ENCODE results near the gene GPR153.

Gene GPR153

GRCh38 chr1:6286266-6286665 is 25.4 kb upstream of the GPR153 start:
- no peak for DNase-seq

- DNase-seq: no peak
Observed at GRCh38 chr1:6285336-6285735, 24.4 kb upstream of the GPR153 start.

GRCh38 chr1:6282577-6283270 is 21.8 kb upstream of the GPR153 start:
- no peak for DNase-seq

- no peak for DNase-seq
Observed at GRCh38 chr1:6281511-6282402, 20.9 kb upstream of the GPR153 start.

GRCh38 chr1:6280761-6281451 is 20.0 kb upstream of the GPR153 start:
- DNase-seq: no peak

DNA sequence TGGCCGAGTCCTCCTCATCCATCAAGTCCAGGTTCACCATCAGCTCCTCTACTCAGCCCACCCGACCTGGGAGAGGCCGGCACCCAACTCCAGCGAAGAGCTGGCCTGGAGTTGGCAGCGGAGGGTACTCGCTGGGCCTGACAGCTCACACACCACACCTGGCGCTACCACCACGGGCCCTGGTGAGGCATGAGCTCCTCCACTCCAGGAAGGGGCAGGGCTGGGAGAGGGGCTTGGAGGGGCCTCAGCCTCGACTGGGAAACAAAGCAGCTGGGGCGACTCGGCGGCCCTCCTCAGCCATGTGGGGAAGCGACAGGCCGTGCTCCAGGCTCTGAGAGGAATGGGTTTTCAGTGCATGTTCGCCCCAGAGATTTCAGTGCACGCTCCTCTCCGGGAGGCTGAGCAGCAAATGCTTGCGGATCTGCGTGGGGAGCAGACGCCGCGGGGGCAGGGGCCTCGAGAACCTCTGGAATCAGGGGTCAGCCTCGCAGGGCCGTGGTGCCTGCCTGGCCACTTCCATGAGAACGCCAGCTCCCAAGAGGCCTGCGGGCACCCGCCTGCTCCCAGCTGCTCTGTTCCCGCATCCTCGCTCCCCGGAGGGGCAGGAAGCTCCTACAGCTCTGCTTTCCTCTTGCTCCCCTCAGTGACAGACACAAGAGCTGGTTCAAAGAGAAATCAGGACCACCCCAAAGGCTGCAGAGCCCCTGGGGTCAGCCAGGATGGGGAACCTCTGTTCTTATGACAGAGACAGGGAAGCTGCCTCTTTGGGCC is 18.9 kb upstream of the GPR153 start:
- no peak for DNase-seq

- DNase-seq: no peak
Observed at GRCh38 chr1:6279066-6279465, 18.2 kb upstream of the GPR153 start.

DNA sequence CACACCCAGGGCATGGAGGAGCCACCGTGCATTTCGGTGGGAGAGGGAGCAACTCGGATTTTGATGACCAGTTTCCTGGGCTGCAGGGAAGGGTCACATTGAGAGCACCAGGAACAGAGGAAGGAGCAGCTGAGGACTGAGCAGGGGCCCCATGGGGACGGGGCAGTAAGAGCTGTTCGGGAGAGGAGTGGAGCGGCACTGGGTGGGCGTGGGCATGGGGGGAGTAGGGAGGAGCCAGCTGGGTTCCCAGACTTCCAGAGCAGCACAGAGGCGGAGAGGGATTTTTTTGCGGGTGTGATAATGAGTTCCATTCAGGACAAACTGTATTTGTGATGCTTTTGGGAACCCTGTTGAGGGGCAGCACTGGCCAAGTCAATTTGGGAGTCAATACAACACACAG is 17.4 kb upstream of the GPR153 start:
- no peak for DNase-seq

DNA sequence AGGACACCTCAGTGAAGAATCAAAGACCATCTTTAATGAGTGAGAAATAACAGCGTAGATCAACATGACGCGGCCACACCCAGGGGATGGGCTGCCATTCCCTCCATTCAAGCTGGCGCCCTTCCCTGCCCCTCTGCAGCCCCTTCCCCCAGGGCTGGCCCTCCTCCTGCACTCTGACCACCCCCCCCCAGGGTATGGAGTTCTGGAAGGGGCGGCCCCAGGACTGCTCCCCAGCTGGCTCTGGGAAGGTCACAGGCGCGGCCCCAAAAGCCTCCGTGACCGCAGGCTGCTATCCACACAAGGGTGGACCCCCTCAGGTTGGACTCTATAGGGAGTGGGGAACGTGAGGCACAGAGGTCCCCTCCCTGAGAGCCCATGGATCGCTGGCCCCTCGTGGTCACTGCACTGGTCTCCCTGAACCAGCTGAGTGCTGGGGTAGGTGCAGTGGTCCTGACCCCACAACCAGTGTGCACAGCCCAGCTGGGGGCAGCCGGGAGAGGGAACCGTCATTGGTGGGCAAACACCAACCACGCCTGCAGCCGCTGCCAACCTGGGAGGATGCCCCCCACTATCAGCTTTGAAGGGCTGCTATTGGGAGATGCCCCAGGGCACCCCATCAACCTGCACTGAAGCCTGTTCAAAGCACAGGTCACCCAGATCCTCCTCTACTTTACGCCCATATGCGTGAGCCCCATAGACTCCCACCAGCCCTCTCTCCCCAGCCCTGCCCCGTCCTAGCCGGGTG is 16.1 kb upstream of the GPR153 start:
- no peak for DNase-seq

DNA sequence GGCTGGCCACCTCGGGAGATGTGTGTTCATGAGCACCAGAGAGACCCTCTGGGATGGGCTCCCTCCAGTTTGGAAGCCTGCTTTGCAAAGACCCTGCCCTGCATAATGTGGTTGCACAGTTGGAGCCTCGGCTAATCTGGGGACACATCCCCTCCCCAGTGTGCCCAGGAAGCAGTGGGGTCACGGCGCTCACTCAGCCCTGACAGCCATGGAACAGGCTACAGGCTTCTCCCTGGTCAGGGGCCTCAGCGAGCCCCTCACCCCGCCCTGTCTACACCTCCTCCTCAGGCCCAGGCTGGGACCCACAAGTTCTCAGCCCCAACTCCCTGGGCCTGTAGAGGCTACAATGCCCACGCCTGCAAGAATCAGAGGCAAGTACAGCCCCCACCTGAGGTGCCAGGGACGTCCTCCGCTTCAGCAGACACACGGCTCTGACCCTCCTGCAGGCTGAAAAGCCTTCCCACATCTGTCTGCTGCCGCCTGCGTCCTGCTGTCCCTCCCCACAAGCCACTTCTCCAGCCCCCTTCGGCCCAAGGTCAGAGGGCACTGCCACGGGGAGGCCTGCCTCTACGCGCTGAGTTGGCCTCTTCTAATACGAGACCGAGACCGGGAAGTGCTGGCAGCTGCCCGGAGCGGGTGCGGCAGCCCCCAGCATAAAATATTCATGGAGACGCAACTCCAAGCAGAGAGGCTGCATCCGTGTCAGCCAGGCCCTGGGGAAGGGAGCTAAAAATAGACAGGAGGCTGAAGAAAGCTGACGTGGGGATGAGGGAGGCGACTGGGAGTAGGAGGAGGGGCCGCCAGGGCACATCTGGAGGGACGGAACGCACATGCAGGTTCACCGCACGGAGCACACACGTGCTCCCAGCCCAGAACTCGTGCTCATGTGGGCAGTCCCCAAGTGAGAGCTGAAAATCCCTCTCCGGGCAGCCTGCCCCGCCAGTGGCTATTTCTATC is 15.2 kb upstream of the GPR153 start:
- DNase-seq: no peak

DNA sequence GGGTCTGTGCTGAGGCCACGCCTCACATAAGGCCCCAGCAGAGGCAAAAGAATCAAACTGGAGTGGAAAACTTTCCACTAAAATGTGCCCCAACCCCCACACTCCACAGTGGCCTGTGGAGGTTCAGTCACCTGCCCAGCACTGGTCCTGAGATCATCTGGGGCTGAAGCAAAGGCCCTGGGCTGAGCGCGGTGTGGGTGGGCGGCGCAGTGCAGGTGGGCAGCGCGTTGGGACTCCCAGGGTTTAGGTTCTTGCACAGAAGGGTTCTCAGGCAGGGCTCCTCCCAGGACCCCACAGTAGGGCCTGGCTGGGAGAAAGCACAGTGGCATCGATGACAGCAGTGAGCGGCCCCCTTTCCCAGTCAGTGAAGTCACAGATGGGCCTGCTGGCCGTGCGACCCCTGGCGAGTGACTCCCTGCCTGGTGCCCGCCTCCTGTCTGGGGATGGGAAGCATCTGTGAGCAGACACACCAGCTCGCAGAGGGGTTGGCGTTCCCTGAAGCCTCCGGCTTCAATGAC is 13.8 kb upstream of the GPR153 start:
- DNase-seq: no peak

DNA sequence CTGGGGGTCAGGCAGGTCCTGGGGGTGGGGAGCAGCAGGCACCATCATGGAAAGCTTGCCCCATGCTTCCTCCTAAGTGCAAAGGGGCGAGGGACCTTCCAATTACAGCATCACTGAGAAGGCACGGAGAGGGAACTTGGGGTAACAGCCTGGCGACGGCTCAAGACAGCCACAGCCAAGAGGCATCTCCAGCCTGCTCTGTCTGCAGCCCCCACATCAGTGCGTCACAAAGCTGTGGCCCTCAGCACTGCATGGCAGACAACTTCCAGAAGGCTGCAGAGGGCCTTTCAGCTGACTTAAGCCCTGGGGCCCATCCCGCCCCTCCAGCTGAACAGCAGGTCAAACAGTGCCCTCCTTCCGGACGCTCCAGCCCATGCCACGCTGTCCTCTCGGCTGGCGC is 13.2 kb upstream of the GPR153 start:
- DNase-seq: no peak

DNA sequence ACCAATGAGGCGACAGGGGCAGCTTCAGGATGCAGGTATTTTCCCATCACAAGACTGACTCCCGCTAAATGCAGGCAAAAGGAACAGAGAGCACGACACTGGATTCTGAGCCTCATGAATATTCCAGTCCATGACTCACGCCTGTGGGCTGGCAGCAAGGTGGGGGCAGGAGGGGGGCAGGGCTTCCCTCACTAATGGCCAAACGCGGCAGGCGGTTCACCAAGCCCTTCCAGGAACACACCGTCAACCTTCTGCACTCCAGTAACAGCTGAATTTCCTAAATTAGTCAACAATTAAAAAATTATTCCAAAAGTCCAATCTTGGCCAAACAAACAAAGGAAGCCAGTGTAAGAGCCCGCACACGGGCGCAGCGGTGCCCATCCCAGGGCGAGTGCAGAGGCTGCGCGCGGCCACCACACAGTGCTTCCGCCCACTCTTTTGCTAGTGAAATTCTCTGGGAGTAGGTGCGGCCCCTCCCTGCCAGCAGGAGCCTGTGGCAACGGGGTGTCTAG is 12.5 kb upstream of the GPR153 start:
- DNase-seq: no peak

DNA sequence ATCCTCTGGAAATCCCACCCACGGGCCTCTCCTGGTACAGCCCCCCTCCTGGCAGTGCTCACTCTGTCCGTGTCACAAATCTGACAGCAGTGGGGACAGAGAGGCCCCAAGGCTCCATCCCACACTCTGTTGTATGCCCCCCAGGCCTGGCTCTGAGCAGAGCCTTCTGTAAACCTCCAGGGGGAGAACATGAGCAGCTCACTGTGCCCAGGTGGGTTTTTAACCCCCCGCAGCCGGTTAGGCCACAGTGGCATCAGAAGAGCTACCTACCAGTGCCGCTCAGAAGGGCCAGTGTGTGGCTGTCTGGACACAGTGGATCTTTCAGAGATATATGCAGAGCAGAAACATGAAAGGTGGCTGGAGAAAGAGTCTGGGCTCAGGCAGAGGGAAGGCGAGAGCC is 12.0 kb upstream of the GPR153 start:
- no peak for DNase-seq

- DNase-seq: no peak
Observed at GRCh38 chr1:6272452-6272851, 11.6 kb upstream of the GPR153 start.

- DNase-seq: no peak
Observed at GRCh38 chr1:6271554-6271953, 10.7 kb upstream of the GPR153 start.

GRCh38 chr1:6271006-6271405 is 10.1 kb upstream of the GPR153 start:
- no peak for DNase-seq

GRCh38 chr1:6270401-6270800 is 9.5 kb upstream of the GPR153 start:
- DNase-seq: no peak

DNA sequence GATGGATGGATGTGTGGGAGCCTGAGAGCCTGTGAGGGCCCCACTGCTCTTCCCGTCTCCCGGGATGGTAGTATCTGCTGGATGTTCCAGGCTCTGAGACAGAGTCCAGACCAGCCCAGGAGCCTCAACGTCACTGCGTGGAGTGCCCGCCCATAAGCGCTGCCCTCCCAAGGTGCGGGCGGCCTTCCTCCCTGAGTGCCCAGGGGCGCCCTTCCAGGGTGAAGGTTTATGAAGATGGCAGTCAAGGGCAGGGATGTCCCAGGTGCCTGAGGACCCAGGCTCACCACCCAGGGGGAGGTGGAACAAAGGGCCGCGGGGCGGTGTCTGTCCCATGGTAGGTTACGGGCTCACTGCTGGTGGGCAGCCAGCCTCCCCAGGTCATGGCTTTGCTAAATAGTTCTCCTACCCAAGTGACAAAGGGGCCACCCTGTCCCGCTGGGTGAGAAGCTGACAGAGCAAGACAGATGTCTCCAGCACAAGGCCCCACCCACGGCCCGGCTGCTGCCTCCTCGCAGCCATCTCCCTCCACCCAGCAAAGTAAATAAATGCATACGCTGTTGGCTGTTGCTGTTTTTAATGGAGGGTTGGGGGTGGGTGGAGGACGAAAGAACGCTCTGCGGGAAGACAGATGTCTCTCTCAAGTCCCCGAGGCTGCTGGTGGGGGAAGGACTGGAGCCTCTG is 9.0 kb upstream of the GPR153 start:
- DNase-seq: no peak

DNA sequence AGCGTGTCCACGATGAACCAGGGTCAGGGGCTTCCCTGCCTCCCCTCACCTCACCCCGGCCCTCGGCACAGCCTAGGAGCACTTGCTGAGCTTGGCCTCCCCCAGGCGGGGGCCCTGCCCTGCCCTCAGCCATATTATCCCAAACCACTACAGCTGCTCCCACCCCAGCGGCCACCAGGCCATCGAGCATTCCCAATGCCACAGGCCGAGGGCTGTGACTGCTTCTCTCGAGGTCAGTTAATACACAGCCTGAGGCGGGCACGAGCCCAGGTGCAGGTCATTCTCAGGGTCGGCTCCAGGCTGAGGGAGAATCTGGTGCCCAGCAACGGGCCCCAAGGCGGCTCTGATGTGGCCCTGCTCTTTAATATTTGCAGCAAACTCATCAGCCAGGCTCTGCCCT is 8.4 kb upstream of the GPR153 start:
- no peak for DNase-seq
